Hematopoietic multipotent progenitor cell treated with erythropoietin and hydrocortisone succinate and interleukin-3 and kit ligand, for 15 days (in vitro differentiated cells): ENCODE results near the gene SHH.

Source experiments
- DNase-seq: peaks from one replicate; pipeline ENCODE4 v3.0.0-alpha.2; 2015; ENCODE audit warnings: low spot score

SHH gene

GRCh38 chr7:155764438-155764793 is 47.8 kb downstream of the SHH start:
- DNase-seq, result no peak

- no peak for DNase-seq
Measured at GRCh38 chr7:155763691-155764437, 48.4 kb downstream of the SHH start.

DNA sequence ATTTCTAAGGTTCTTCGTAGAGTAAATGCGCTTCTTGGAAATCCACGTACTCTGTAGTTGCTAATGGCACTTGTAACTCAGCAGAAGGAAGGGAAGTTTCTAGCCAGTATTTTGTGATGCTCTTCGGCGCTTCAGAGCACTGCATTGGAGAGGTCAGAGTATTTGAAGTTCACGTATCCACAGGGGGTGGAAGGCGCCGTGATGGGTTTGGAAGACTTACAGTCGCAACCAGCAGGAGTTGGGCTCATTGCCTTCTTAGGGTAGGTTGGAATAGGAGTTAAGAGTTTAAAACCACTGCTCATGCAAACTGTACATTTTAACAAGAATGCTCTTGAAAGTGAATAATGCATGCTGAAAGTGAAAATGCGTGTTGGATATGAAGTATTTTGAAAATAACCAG is 49.1 kb downstream of the SHH start:
- no peak for DNase-seq

GRCh38 chr7:155762655-155763054 is 49.6 kb downstream of the SHH start:
- DNase-seq, result no peak

DNA sequence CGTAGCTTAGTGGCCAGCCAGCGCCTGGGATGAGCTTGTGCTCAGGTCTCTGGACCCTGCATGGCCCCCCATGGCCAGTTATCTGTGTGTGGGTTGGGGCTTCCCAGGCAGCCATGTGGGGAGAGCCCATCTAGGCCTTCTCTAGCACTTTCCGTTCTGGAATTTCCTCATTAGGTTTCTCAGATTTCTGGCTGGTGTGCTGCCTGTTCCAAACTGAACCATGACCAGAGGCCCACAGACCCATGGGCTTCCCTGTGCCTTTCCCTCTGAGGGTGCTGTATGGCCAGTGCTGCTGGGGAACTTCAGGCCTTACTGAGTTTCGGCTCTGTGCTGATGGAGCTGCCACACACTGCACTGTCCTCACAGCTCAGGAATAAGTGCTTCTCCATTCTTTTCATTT is 50.2 kb downstream of the SHH start:
- DNase-seq, result no peak

DNA sequence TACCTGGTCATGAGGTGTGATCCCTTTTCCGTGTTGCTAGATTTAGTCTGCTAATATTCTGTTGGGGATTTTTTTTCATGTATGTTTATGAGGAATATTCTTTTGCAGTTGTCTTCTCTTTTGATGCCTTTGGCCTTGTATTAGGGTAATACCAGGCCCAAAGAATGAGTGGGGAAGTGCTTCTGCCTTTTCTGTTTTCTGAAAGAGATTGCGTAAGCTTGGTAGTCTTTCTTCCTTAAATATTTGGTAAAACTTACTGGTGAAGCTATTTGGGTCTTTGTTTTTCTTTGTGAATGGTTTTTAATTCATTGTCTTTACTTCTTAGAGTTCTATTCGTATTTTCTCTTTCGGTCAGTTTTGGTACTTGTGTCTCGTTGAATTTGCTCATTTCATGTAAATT is 51.1 kb downstream of the SHH start:
- no peak for DNase-seq

- no peak for DNase-seq
Measured at GRCh38 chr7:155759740-155760430, 52.4 kb downstream of the SHH start.

- no peak for DNase-seq
Measured at GRCh38 chr7:155758348-155758747, 53.9 kb downstream of the SHH start.

- DNase-seq, result no peak
Measured at GRCh38 chr7:155756322-155756721, 55.9 kb downstream of the SHH start.

DNA sequence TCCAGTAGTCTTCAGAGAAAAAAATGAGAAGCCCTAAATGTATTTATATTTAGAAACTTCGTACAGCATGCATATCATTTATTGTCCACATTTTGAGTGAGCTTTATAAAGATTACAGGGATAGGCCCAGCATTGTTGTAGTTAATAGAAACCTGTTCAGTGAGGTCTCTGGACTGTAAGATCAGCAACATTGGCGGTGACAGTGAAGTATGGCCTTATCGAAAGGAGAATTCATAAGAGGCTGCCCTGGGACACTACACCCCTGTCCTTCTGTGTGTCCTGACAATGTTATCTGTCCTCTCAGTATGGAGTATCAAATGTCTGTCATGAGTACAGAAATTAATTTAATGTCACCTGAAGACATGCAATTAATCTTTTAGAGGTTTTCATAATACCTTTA is 57.2 kb downstream of the SHH start:
- DNase-seq, result no peak

DNA sequence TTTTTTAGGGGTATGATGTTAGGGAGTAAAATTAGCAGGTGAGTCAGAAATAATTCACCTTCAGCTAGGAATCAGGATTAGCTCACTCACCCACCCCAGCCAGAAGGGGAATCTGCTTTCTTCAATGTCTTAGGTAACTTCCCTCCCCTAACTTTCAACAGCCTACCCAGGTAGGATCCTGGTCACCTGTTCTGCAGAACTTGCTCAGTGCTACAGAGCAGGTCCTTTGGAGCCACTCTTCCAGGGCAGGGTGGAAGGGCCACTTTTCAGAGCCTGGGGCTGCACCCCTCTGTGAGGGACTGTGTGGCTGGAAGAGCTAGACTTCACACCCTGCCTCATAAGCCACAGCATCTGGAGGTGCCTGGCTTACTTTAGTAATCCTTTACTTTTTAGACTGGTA is 58.1 kb downstream of the SHH start:
- DNase-seq, result no peak

DNA sequence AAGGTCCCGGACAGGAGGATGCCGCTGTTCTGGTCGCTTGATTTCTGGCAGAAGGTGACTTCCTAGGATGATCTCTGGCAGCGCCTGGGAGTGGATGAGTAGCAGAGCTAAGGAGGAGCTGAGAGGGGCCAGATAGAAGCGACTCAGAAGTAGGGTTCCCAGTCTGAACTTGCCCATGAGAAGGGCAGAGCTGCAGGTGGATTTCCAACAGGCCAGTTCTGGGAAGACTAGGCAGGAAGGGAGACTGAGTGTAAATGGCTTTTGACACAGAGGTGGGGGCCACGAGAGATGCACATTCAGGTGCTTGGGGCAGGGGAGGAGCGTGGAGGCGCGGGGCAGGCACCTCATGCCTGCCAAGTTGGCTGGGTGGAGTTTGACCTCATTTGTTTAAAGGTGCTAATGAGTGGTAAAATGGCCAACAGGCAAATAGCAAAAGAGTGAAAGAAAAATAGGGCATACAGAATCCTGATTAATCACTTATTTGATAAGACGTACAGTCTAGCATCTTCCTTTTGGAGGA is 58.8 kb downstream of the SHH start:
- DNase-seq, result no peak

DNA sequence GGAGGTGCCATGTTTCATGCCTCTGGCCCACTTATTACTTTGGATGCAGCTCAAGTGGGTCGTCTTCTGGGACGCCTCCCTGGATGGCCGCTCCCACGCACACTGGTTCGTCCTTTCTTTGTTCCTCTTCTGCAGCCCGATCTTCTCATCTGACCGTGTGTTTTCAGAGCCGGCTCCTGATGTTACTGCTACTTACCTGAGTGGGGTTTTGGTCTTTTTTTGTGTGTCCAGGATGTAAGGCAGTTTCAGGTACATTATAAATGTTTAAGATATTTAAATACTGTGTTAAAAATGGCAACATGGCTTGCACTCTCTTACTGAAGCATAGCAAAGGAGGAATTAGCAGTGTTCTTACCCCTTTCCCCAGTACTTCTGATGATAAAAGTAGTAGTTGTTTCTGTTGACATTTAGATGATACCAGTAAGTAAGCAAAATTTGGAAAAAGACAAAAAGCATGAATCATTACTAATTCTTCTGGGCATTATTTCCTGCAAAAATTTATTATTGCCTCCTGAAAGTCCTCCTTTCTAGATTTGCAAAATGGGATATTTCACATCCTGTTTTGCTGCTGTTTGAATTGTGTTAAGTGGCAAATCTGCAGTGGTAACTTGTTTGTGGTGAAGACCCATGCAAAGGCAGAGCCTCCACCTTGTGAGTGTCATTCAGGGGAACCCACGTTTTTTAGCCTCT is 59.4 kb downstream of the SHH start:
- no peak for DNase-seq

DNA sequence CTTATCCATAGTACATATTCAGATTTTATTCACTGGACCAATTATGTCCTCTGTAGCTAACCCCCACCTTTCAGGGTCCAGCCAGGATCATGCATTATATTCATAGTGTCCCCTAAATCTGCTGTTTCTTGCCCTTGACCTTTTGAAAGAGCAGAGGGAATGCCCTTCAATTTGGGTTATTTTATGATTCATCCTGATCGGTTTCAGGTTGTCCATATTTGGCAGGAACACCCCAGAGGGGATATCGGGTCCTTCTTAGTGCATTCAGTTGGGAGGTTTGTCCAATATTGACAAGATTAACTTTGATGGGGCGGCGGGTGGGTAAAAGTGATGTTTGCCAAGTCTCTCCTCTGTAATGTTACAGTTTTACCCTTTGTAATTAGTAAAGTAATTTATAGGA is 60.9 kb downstream of the SHH start:
- DNase-seq, result no peak

DNA sequence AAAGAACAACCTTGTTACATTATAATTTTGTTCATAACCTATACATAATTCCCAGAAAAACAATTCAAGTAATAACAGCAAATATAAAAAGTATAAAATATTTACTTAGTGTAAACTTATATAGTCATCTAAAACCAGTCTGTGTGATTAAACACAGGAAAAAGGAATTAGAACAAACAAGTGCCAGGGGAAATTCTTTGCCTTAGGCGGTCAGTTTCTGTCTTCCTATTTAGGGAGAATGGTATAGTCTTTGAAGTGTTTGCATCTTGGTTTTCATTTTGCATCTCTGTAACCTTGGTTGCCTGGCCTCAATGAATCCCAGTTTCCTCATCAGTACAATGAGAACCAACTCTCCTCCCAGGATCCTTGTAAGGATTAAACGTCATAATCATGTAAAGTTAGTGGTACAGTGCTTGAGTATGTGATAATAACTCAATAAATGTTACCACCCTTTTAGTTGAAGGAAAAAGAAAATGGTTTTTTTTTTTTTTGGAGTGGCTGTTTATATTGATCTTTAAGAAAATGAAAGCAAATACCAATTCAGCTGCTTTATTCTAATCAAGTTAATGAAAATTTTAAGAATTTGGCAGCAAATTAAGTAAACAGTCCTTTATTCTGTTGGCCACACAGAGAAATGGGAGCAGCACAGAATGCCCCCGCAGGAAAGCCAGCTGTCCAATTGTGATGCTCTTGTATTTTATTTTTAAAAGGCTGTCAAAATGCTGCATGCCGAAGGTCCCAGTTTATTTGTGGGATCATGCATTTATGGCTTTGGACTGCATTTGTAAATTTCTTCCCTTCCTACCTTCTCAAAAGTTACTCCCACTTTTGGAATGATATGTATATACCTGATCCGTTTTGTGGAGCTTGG is 61.8 kb downstream of the SHH start:
- no peak for DNase-seq
